ENCODE results near the gene PEX5L. TPM values are rescaled to one million over a fixed set of nuclear protein-coding genes. Genes with fewer than 3 reads are reported as not detected.

Gene PEX5L
- total RNA-seq, 4 donors from 2014 or later = 0.16 TPM; not detected in 3

GRCh38 chr3:180048840-180049239 is 12.1 kb upstream of the PEX5L start:
- no peak for DNase-seq (ENCODE audit: low spot score in 2 of 2)
- Histone ChIP-seq H3K9me3 (no peaks in the 10 kb centered on the region), H3K4me1 (no peaks in the 10 kb centered on the region), H3K27me3 (no peaks in the 10 kb centered on the region), H3K36me3 (no peaks in the 10 kb centered on the region), H3K27ac (no peak overlapping the region), H3K4me3 (no peak overlapping the region)
- TF ChIP-seq POLR2A (IDR thresholded peaks at IDR 0.05) (no peak), CTCF (IDR thresholded peaks at IDR 0.05) (no peak), POLR2AphosphoS5 (IDR thresholded peaks at IDR 0.05) (no peak), EP300 (IDR thresholded peaks at IDR 0.05) (no peak)
- 15% methylated on average over 1 of the region's 1 CpG for WGBS

- TF ChIP-seq CTCF (IDR thresholded peaks at IDR 0.05) = no peak
- TF ChIP-seq POLR2AphosphoS5 (IDR thresholded peaks at IDR 0.05) = no peak
- TF ChIP-seq EP300 (IDR thresholded peaks at IDR 0.05) = no peak
- TF ChIP-seq POLR2A (IDR thresholded peaks at IDR 0.05) = no peak
- Histone ChIP-seq H3K4me1 (no peaks in the 10 kb centered on the region), H3K27ac (no peak overlapping the region), H3K9me3 (no peaks in the 10 kb centered on the region), H3K4me3 (no peak overlapping the region), H3K36me3 (no peaks in the 10 kb centered on the region), H3K27me3 (no peaks in the 10 kb centered on the region)
- no peak for DNase-seq (ENCODE audit: low spot score in 2 of 2)
- 76% methylated on average over 1 of the region's 1 CpG for WGBS
Observed at GRCh38 chr3:180048103-180048502, 11.4 kb upstream of the PEX5L start.

GRCh38 chr3:180040966-180041365 is 4.2 kb upstream of the PEX5L start:
- no peak for TF ChIP-seq EP300 (IDR thresholded peaks at IDR 0.05)
- no peak for TF ChIP-seq POLR2A (IDR thresholded peaks at IDR 0.05)
- no peak for TF ChIP-seq CTCF (IDR thresholded peaks at IDR 0.05)
- no peak for TF ChIP-seq POLR2AphosphoS5 (IDR thresholded peaks at IDR 0.05)
- no peak for DNase-seq (ENCODE audit: low spot score in 2 of 2)
- H3K27me3 ChIP-seq = peaks cover 34% of the 10 kb centered on the region
- WGBS = 55% methylated on average over 4 of the region's 4 CpGs
- no peaks in the 10 kb centered on the region for H3K36me3 ChIP-seq
- no peak overlapping the region for H3K4me3 ChIP-seq
- H3K4me1 ChIP-seq = no peaks in the 10 kb centered on the region
- H3K9me3 ChIP-seq = no peaks in the 10 kb centered on the region
- no peak overlapping the region for H3K27ac ChIP-seq

GRCh38 chr3:180036092-180036670 is 556 bp downstream of the PEX5L start:
- 4% methylated on average over 15 of the region's 16 CpGs for WGBS
- H3K4me1 ChIP-seq = no peaks in the 10 kb centered on the region
- H3K27ac ChIP-seq = no peak overlapping the region
- no peak for DNase-seq (ENCODE audit: low spot score in 2 of 2)
- no peaks in the 10 kb centered on the region for H3K9me3 ChIP-seq
- no peak for TF ChIP-seq EP300 (IDR thresholded peaks at IDR 0.05)
- no peak for TF ChIP-seq POLR2A (IDR thresholded peaks at IDR 0.05)
- no peak for TF ChIP-seq POLR2AphosphoS5 (IDR thresholded peaks at IDR 0.05)
- TF ChIP-seq CTCF (IDR thresholded peaks at IDR 0.05) = no peak
- H3K4me3 ChIP-seq = peak overlapping the region; percentile 37
- peaks cover 49% of the 10 kb centered on the region for H3K27me3 ChIP-seq
- no peaks in the 10 kb centered on the region for H3K36me3 ChIP-seq

- Histone ChIP-seq H3K27ac (no peak overlapping the region), H3K27me3 (no peaks in the 10 kb centered on the region), H3K36me3 (no peaks in the 10 kb centered on the region), H3K4me1 (no peaks in the 10 kb centered on the region), H3K9me3 (no peaks in the 10 kb centered on the region), H3K4me3 (no peak overlapping the region)
- WGBS = 92% methylated on average over 2 of the region's 2 CpGs
- DNase-seq (ENCODE audit: low spot score in 2 of 2) = no peak
- TF ChIP-seq POLR2A (IDR thresholded peaks at IDR 0.05) (no peak), EP300 (IDR thresholded peaks at IDR 0.05) (no peak), POLR2AphosphoS5 (IDR thresholded peaks at IDR 0.05) (no peak), CTCF (IDR thresholded peaks at IDR 0.05) (no peak)
Observed at GRCh38 chr3:180026997-180027396, 9.7 kb downstream of the PEX5L start.

Data from suprapubic skin (tissue), 4 donors.